Endothelial cell of umbilical vein (primary cell): Measurements from ENCODE around the gene TADA2A.
"Not testable (repeated sequence)": the region's sequence is repeated elsewhere in the genome, so short reads cannot be mapped to it uniquely, and the experiment has no call there.

Source experiments
- CTCF ChIP-seq, 2 donors: IDR thresholded peaks; 1 replicate in 1 of 2; 2 replicates in 1 of 2; pipeline ENCODE4 v1.5.1; 2011; ENCODE audit warnings: low read length in 2 of 2, mild to moderate bottlenecking in 2 of 2, moderate library complexity in 2 of 2, control low read depth in 1 of 2, inconsistent platforms in 1 of 2, low read depth in 1 of 2; ENCODE audit not compliant: insufficient read depth in 1 of 2; ENCODE audit errors: extremely low read depth in 1 of 2
- MYC ChIP-seq: IDR thresholded peaks from one replicate; pipeline ENCODE4 v1.6.1; 2011; ENCODE audit warnings: mild to moderate bottlenecking, low read depth, low read length
- POLR2A ChIP-seq: IDR thresholded peaks from 2 replicates; pipeline ENCODE4 v1.6.1; 2012; ENCODE audit warnings: low read depth, mild to moderate bottlenecking, control low read depth, low read length
- POLR2AphosphoS5 ChIP-seq: IDR thresholded peaks from 2 replicates; pipeline ENCODE4 v1.6.1; 2012; ENCODE audit warnings: low read depth, mild to moderate bottlenecking, control low read depth, low read length, moderate library complexity; ENCODE audit not compliant: insufficient read depth

GRCh38 chr17:37441369-37442014 is 34.8 kb downstream of the TADA2A start:
- TF ChIP-seq CTCF (IDR thresholded peaks at IDR 0.05; ENCODE audit: extremely low read depth in 1 of 2, insufficient read depth in 1 of 2, low read depth in 1 of 2, low read length in 2 of 2); POLR2AphosphoS5; POLR2A; MYC: not testable (repeated sequence)
